Upper lobe of left lung (tissue), 4 donors: ENCODE measurements around the gene KIAA0825.

Source experiments
- CTCF ChIP-seq, 6 experiments: fragments of 450-650 bp in 4 of 6; fragments of 200-600 bp in 2 of 6; sonication (generic) in 2 of 6; IDR thresholded peaks; one replicate each; pipeline ENCODE4 v1.5.1; 2016 to 2019; ENCODE audit warnings: antibody characterized with exemption in 6 of 6
- POLR2AphosphoS5 ChIP-seq, 2 donors: sonication (generic); formaldehyde crosslinking; IDR thresholded peaks; one replicate each; pipeline ENCODE4 v1.5.1; 2017; ENCODE audit warnings: antibody characterized with exemption in 2 of 2

- TF ChIP-seq CTCF (IDR thresholded peaks at IDR 0.05) (no peak), POLR2AphosphoS5 (IDR thresholded peaks at IDR 0.05) (no peak)
Observed at GRCh38 chr5:94485067-94485466, 133.3 kb downstream of the KIAA0825 start.
